Measurements from ENCODE around the gene PREB. TPM values are rescaled to one million over a fixed set of nuclear protein-coding genes. Genes with fewer than 3 reads are reported as not detected.
"Not testable (repeated sequence)": the region's sequence is repeated elsewhere in the genome, so short reads cannot be mapped to it uniquely, and the experiment has no call there.

PREB gene
- polyA plus RNA-seq, 2 of the 4 experiments (the other 2 are of a cell fraction): 58.2 to 79.9 TPM

- CTCF ChIA-PET: interaction anchor here (0.6 to 2.5 kb wide), 4 partner anchors 8 to 171 kb away, joined by 3 to 17 read pairs (median 4); no protein-coding TSS in a partner anchor
- POLR2A ChIA-PET: no interaction called here
These were observed 44.0 kb upstream of the PREB start for GRCh38 chr2:27178469-27178868.

DNA sequence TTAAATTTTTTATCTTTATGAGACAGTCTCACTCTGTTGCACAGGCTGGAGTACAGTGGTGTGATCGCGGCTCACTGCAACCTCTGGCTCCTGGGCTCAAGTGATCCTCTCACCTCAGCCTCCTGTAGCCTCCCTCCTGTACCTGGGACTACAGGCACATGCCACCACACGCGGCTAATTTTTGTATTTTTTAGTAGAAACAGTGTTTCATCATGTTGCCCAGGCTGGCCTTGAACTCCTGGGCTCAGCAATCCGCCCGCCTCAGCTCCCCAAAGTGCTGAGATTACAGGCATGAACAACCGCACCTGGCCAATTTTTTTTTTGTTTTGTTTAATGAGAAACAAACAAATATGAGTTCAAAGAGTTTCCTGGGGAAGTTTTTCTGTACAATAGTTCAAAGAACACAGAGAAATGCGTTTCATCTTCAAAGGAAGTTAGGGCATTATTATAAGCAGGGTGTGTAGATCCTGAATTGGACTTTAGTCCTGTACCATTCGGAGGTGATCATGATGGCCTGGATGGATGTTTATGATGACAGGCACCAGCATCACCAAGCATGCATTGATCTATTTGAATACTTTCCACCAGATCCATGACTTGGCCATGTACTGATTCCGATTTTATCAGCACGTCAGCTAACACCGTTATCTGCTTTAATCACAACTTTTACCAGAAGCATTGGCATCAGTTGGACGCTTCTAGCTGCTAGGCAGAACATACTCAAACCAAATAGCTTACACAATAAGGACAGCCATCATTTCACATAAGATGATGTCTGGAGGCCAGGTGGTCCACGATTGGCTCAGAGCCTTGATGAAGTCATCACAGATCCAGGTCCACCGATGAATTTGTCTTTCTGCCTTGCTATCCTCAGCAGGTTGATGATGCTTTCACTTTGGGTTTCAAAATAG, 43.3 kb upstream of the PREB start:
- H3K4me1 ChIP-seq: no peaks in the 10 kb centered on the region
- no peaks in the 10 kb centered on the region for H3K9me3 ChIP-seq
- no peak overlapping the region for H3K4me2 ChIP-seq
- DNase-seq (ENCODE audit: low read depth in 1 of 2, low spot score in 1 of 2): no peak
- 70% methylated on average over 15 of the region's 15 CpGs for WGBS (ENCODE audit: missing lambda C conversion rate)
- no peak for FAIRE-seq
- ChIA-PET POLR2A (no interaction called here), CTCF (interaction anchor here (0.6 to 2.5 kb wide), 7 partner anchors 8 to 479 kb away, joined by 3 to 17 read pairs (median 4); partner anchors contain the start of gene OST4)
- H3K4me3 ChIP-seq: no peak overlapping the region
- TF ChIP-seq BHLHE40 (IDR thresholded peaks at IDR 0.05; ENCODE audit: low read depth, low read length) (no peak), GATA3 (IDR thresholded peaks at IDR 0.05; ENCODE audit: borderline replicate concordance) (no peak), HMGXB4 (CRISPR knock-in tag; IDR thresholded peaks at IDR 0.05; ENCODE audit: borderline replicate concordance) (no peak), FOXS1 (CRISPR knock-in tag; IDR thresholded peaks at IDR 0.05) (no peak)
- ATAC-seq: no peak; a peak in 1 of 6 replicates
- no peak overlapping the region for H3K27ac ChIP-seq

More at GRCh38 chr2:27178469-27178868, 44.0 kb upstream of the PREB start:
- H3K27ac ChIP-seq: no peak overlapping the region
- FAIRE-seq (no peak), DNase-seq (ENCODE audit: low read depth in 1 of 2, low spot score in 1 of 2) (no peak), ATAC-seq (no peak)
- no peak overlapping the region for H3K4me3 ChIP-seq
- TF ChIP-seq HOXA7 (CRISPR knock-in tag; IDR thresholded peaks at IDR 0.05): no peak
- TF ChIP-seq, protein P1, sequence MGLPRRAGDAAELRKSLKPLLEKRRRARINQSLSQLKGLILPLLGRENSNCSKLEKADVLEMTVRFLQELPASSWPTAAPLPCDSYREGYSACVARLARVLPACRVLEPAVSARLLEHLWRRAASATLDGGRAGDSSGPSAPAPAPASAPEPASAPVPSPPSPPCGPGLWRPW (IDR thresholded peaks at IDR 0.05): no peak
- TF ChIP-seq ESRRA (IDR thresholded peaks at IDR 0.05; ENCODE audit: borderline replicate concordance, low read length): no peak
- no peak for TF ChIP-seq PHF8 (IDR thresholded peaks at IDR 0.05; ENCODE audit: borderline replicate concordance, low read depth)
- TF ChIP-seq FOSB (CRISPR knock-in tag; IDR thresholded peaks at IDR 0.05): no peak
- TF ChIP-seq, protein P2, sequence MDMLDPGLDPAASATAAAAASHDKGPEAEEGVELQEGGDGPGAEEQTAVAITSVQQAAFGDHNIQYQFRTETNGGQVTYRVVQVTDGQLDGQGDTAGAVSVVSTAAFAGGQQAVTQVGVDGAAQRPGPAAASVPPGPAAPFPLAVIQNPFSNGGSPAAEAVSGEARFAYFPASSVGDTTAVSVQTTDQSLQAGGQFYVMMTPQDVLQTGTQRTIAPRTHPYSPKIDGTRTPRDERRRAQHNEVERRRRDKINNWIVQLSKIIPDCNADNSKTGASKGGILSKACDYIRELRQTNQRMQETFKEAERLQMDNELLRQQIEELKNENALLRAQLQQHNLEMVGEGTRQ (IDR thresholded peaks at IDR 0.05): no peak
- TF ChIP-seq MYC (IDR thresholded peaks at IDR 0.05; ENCODE audit: borderline replicate concordance, low read length): no peak
- no peak for TF ChIP-seq KDM5A (IDR thresholded peaks at IDR 0.05)
- H3K9me3 ChIP-seq: no peaks in the 10 kb centered on the region
- H3K4me2 ChIP-seq: no peak overlapping the region
- WGBS (ENCODE audit: missing lambda C conversion rate): 59% methylated on average over 3 of the region's 3 CpGs
- H3K4me1 ChIP-seq: no peaks in the 10 kb centered on the region

DNA sequence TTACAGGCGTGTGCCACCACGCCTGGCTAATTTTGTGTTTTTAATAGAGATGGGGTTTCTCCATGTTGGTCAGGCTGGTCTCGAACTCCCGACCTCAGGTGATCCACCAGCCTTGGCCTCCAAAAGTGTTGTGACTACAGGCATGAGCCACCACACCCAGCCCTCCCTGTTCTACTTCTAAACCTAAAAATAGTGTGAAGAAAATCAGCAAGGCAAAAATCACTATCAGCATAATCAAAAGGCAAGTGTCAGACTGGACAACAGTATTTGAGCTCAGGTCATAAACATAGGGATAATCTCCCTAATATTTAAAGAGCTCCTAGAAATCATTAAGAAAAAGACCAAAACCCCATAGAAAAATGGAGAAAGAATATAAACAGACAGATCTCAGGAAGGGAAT, 41.3 kb upstream of the PREB start:
- H3K4me2 ChIP-seq; ATAC-seq; DNase-seq (ENCODE audit: low read depth in 1 of 2, low spot score in 1 of 2); H3K9me3 ChIP-seq; H3K4me3 ChIP-seq; H3K27ac ChIP-seq; FAIRE-seq; POLR2A ChIA-PET; H3K4me1 ChIP-seq: not testable (repeated sequence)
- WGBS (ENCODE audit: missing lambda C conversion rate): 57% methylated on average over 4 of the region's 4 CpGs
- CTCF ChIA-PET: interaction anchor here (0.7 to 1.8 kb wide), 8 partner anchors 10 to 496 kb away, joined by 3 to 8 read pairs (median 3); no protein-coding TSS in a partner anchor

- FAIRE-seq: no peak
- Histone ChIP-seq H3K9me3 (no peaks in the 10 kb centered on the region), H3K4me1 (no peaks in the 10 kb centered on the region), H3K4me3 (no peak overlapping the region), H3K4me2 (no peak overlapping the region), H3K27ac (no peak overlapping the region)
- DNase-seq (ENCODE audit: low read depth in 1 of 2, low spot score in 1 of 2): no peak
- 53% methylated on average over 8 of the region's 8 CpGs for WGBS (ENCODE audit: missing lambda C conversion rate)
- CTCF ChIA-PET: interaction anchor here (0.8 to 1.8 kb wide), 10 partner anchors 11 to 495 kb away, joined by 3 to 8 read pairs (median 4); no protein-coding TSS in a partner anchor
- POLR2A ChIA-PET: no interaction called here
- no peak for ATAC-seq
- TF ChIP-seq EHF (CRISPR knock-in tag; IDR thresholded peaks at IDR 0.05) (no peak), HOXB5 (CRISPR knock-in tag; IDR thresholded peaks at IDR 0.05) (no peak), RCOR1 (IDR thresholded peaks at IDR 0.05; ENCODE audit: low read depth, low read length) (no peak), CEBPB (IDR thresholded peaks at IDR 0.05) (no peak), FOXS1 (CRISPR knock-in tag; IDR thresholded peaks at IDR 0.05) (no peak), JUN (IDR thresholded peaks at IDR 0.05) (no peak), REST (IDR thresholded peaks at IDR 0.05) (no peak), PHF8 (IDR thresholded peaks at IDR 0.05; ENCODE audit: borderline replicate concordance, low read depth) (no peak), CHD2 (IDR thresholded peaks at IDR 0.05; ENCODE audit: low read length, partially characterized antibody) (no peak), ZC3H11A (IDR thresholded peaks at IDR 0.05) (no peak), KDM5A (IDR thresholded peaks at IDR 0.05) (no peak), RFX5 (IDR thresholded peaks at IDR 0.05) (no peak), BHLHE40 (IDR thresholded peaks at IDR 0.05; ENCODE audit: low read depth, low read length) (no peak), JUNB (IDR thresholded peaks at IDR 0.05) (no peak)
These were observed 40.9 kb upstream of the PREB start for GRCh38 chr2:27175330-27175729.
